GM23248 (cell line): Measurements from ENCODE around the gene VSIG2.

Experiments
- EZH2 ChIP-seq: fragments of 200-600 bp; sonication (generic); IDR thresholded peaks from 2 replicates; pipeline ENCODE4 v1.6.1; 2018; ENCODE audit warnings: antibody characterized with exemption, mild to moderate bottlenecking; ENCODE audit not compliant: insufficient read depth, poor library complexity, severe bottlenecking
- EZH2phosphoT487 ChIP-seq: fragments of 200-600 bp; sonication (generic); IDR thresholded peaks from 2 replicates; pipeline ENCODE4 v1.6.1; 2018; ENCODE audit warnings: antibody characterized with exemption, moderate library complexity, mild to moderate bottlenecking, low read depth; ENCODE audit not compliant: insufficient read depth

DNA sequence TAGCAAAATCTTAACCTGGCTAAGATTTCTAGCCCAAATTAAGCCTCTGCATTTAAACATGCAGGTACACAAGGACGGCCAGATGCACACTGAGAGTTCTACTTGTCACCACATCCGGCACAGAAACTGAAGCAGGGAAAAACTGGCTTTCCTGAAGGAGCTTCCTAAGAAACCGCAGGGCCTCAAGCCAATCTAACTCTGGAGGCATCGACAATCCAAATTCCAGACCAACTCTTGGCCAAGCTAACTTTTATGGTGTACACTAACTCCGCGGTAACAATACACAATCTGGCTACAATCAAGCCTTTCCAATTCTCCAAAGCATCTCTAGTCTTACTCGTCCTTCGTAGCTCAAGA is 46.9 kb upstream of the VSIG2 start:
- TF ChIP-seq EZH2 (no peak), EZH2phosphoT487 (no peak)
